GM12878 (cell line): ENCODE data around the gene RPL22L1. TPM values are rescaled to one million over a fixed set of nuclear protein-coding genes. Genes with fewer than 3 reads are reported as not detected.

Source experiments
- ATAC-seq: fragments of 200-7000 bp; cut with Tn5 transposase; 3 replicates; pipeline ENCODE4 v1.9.1; 2020; ENCODE audit warnings: mild to moderate bottlenecking, moderate library complexity
- BruUV-seq: library from RNA; stranded (reverse); fragments of 400-500 nt; replicated peaks from 2 replicates; lab custom pipeline; 2021; lab: Mats Ljungman, UMichigan
- CTCF ChIA-PET: fragments of 300-600 bp; sonication (Branson Sonifier 250); formaldehyde crosslinking; extraction: SDS; loops from one replicate; lab custom pipeline; 2021; ENCODE audit warnings: inconsistent platforms; lab: Yijun Ruan, JAX
- POLR2A ChIA-PET: fragments of 350-600 bp; formaldehyde crosslinking; extraction: SDS; loops from one replicate; lab custom pipeline; 2021; ENCODE audit warnings: inconsistent platforms; lab: Charles Lee
- RAD21 ChIA-PET: fragments of 300-600 bp; sonication (Branson Sonifier 250); formaldehyde crosslinking; loops from one replicate; lab custom pipeline; 2023; ENCODE audit warnings: antibody characterized with exemption; ENCODE audit not compliant: unreplicated experiment; lab: Charles Lee
- SMC1A ChIA-PET: fragments of 300-600 bp; sonication (Branson Sonifier 250); formaldehyde crosslinking; loops from one replicate; lab custom pipeline; 2023; ENCODE audit not compliant: unreplicated experiment, uncharacterized antibody; lab: Charles Lee
- DNase-seq: peaks from one replicate; pipeline ENCODE4 v3.0.0-alpha.2; 2011; ENCODE audit warnings: low read depth, low spot score
- FAIRE-seq: peaks from 3 replicates; lab custom pipeline; 2011; peaks lifted over from hg19 to GRCh38; lab: Jason Lieb, UNC
- H2AFZ ChIP-seq: 2 replicates; pipeline ENCODE4 v1.6.0; 2011; ENCODE audit warnings: low read depth, low read length, control low read depth; ENCODE audit not compliant: control insufficient read depth
- H3K27ac ChIP-seq: 2 replicates; pipeline ENCODE4 v1.5.1; 2011; ENCODE audit warnings: control low read depth; ENCODE audit not compliant: control insufficient read depth, insufficient read depth
- H3K27me3 ChIP-seq, 2 experiments: replicated peaks in 1 of 2; 2 replicates each; pipeline versions ENCODE4 v1.6.0 to v1.6.1; 2011; ENCODE audit warnings: low read length in 1 of 2; ENCODE audit not compliant: control insufficient read depth in 2 of 2, insufficient read depth in 2 of 2
- H3K36me3 ChIP-seq, 2 experiments: 2 replicates each; pipeline ENCODE4 v1.5.1; 2011; ENCODE audit warnings: low read length in 1 of 2; ENCODE audit not compliant: control insufficient read depth in 2 of 2, insufficient read depth in 2 of 2
- H3K4me1 ChIP-seq: 2 replicates; pipeline ENCODE4 v1.6.1; 2011; ENCODE audit warnings: mild to moderate bottlenecking, low read length, moderate library complexity, mixed read lengths; ENCODE audit not compliant: control insufficient read depth, insufficient read depth
- H3K4me2 ChIP-seq: 2 replicates; pipeline ENCODE4 v1.6.0; 2011; ENCODE audit warnings: control low read depth; ENCODE audit not compliant: control insufficient read depth, insufficient read depth
- H3K4me3 ChIP-seq: fragments of 200-600 bp; sonication (generic); 2 replicates; pipeline ENCODE4 v1.5.1; 2016
- H3K79me2 ChIP-seq: 2 replicates; pipeline ENCODE4 v1.6.0; 2011; ENCODE audit warnings: low read length; ENCODE audit not compliant: control insufficient read depth, insufficient read depth
- H3K9ac ChIP-seq: 2 replicates; pipeline ENCODE4 v1.8.0; 2011; ENCODE audit warnings: low read length, control low read depth, mixed read lengths; ENCODE audit not compliant: control insufficient read depth, insufficient read depth
- H3K9me3 ChIP-seq: replicated peaks from 3 replicates; pipeline ENCODE4 v1.5.1; 2011; ENCODE audit warnings: mild to moderate bottlenecking, low read length; ENCODE audit not compliant: control insufficient read depth, insufficient read depth
- H4K20me1 ChIP-seq: 2 replicates; pipeline ENCODE4 v1.6.0; 2011; ENCODE audit not compliant: control insufficient read depth, insufficient read depth
- CBX3 ChIP-seq: fragments of 200-600 bp; sonication (generic); IDR thresholded peaks from 2 replicates; pipeline ENCODE4 v1.6.1; 2016; ENCODE audit warnings: low read depth, borderline replicate concordance
- CBX5 ChIP-seq: sonication (generic); IDR thresholded peaks from 2 replicates; pipeline ENCODE4 v1.6.1; 2016; ENCODE audit warnings: low read depth, moderate library complexity, mild to moderate bottlenecking, inconsistent platforms
- EP300 ChIP-seq, 2 experiments: fragments of 150-350 bp in 1 of 2; IDR thresholded peaks; 2 replicates each; pipeline ENCODE4 v1.6.1; 2011 to 2012; ENCODE audit warnings: low read depth in 2 of 2, low read length in 2 of 2, borderline replicate concordance in 1 of 2, improper control_type of control experiment in 1 of 2, inconsistent platforms in 1 of 2; ENCODE audit not compliant: control insufficient read depth in 1 of 2
- KAT2A ChIP-seq: conservative IDR thresholded peaks from 2 replicates; pipeline ENCODE4 v1.6.1; 2011; ENCODE audit warnings: low read depth, low read length; ENCODE audit not compliant: control insufficient read depth
- NFYA ChIP-seq: IDR thresholded peaks from 2 replicates; pipeline ENCODE4 v1.6.1; 2011; ENCODE audit warnings: low read depth, mild to moderate bottlenecking, low read length, improper control_type of control experiment, borderline replicate concordance
- PBX3 ChIP-seq: IDR thresholded peaks from 2 replicates; pipeline ENCODE4 v1.6.1; 2011; ENCODE audit warnings: mild to moderate bottlenecking, low read depth, low read length, moderate library complexity; ENCODE audit not compliant: insufficient replicate concordance
- PRDM15 ChIP-seq: fragments of 450-650 bp; formaldehyde crosslinking; IDR thresholded peaks from 2 replicates; pipeline ENCODE4 v1.4.0; 2020; ENCODE audit warnings: mild to moderate bottlenecking, moderate library complexity
- RB1 ChIP-seq: fragments of 450-650 bp; formaldehyde crosslinking; IDR thresholded peaks from 2 replicates; pipeline ENCODE4 v1.6.1; 2017; ENCODE audit warnings: mild to moderate bottlenecking, borderline replicate concordance
- REST ChIP-seq: IDR thresholded peaks from 2 replicates; pipeline ENCODE4 v1.6.1; 2012; ENCODE audit warnings: mild to moderate bottlenecking, low read depth, low read length
- SMC3 ChIP-seq: IDR thresholded peaks from 2 replicates; pipeline ENCODE4 v1.6.1; 2011; ENCODE audit warnings: low read length, improper control_type of control experiment, borderline replicate concordance
- TCF3 ChIP-seq: IDR thresholded peaks from 2 replicates; pipeline ENCODE4 v1.6.1; 2012; ENCODE audit warnings: low read depth, mild to moderate bottlenecking, low read length, borderline replicate concordance; ENCODE audit not compliant: insufficient read depth
- ZNF24 ChIP-seq: fragments of 450-650 bp; IDR thresholded peaks from 2 replicates; pipeline ENCODE4 v1.6.1; 2017; ENCODE audit warnings: antibody characterized with exemption, mild to moderate bottlenecking
- ZZZ3 ChIP-seq: IDR thresholded peaks from 2 replicates; pipeline ENCODE4 v1.6.1; 2011; ENCODE audit warnings: low read depth; ENCODE audit not compliant: control insufficient read depth, insufficient read length
- WGBS: methylation state at CpG from one replicate; pipeline ENCODE4 v1.1.6; 2016; ENCODE audit warnings: low lambda C conversion rate; ENCODE audit not compliant: insufficient replicate concordance, insufficient coverage; ENCODE audit errors: missing lambda C conversion rate; 5-methylcytosine and 5-hydroxymethylcytosine counted together
- in situ Hi-C: fragments of 300-500 bp; cut with MboI; formaldehyde crosslinking; loops from 9 replicates; pipeline ENCODE4 v1.14.3; 2018; ENCODE audit warnings: mixed read lengths
- intact Hi-C: fragments of 100-400 bp; cut with micrococcal nuclease; formaldehyde crosslinking; loops from one replicate; pipeline ENCODE4 v1.14.2; 2022; ENCODE audit not compliant: unreplicated experiment
- polyA plus RNA-seq, 11 experiments: library from polyadenylated mRNA; depleted of rRNA in 4 of 11; unstranded in 6 of 11; stranded (reverse) in 5 of 11; fragments of >200 nt; fragmentation: Nextera tagmentation in 4 of 11; fragmentation: Illumina TruSeq in 1 of 11; extraction: Ambion mirVana in 4 of 11; extraction: Trizol in 1 of 11; gene quantifications; 1 replicate in 1 of 11; 2 replicates in 10 of 11; pipeline versions ENCODE4 v1.2.1 to v1.2.3, GENCODE V29; 2011 to 2016; ENCODE audit warnings: inconsistent platforms in 2 of 11, missing spikeins in 2 of 11, low read depth in 1 of 11
- total RNA-seq, 4 experiments: library from RNA; depleted of rRNA in 3 of 4; stranded (reverse); fragments of >200 nt in 3 of 4; fragmentation: Illumina TruSeq in 1 of 4; extraction: Trizol in 1 of 4; gene quantifications; 2 replicates each; pipeline versions ENCODE4 v1.2.1 to v1.2.3, GENCODE V29; 2013 to 2021

The RPL22L1 gene
- total and polyA plus RNA-seq, 10 of the 15 experiments (the other 5 are each of a cell fraction or from before 2014, with no cell fraction given) = 203 to 803 (median 422) TPM

GRCh38 chr3:170908235-170909116 lies 38.5 kb upstream of the RPL22L1 start, which contains the start of gene EIF5A2:
Gene EIF5A2, minus strand, starts transcription at chr3:170908637. Its CDS starts 831 bp downstream, at chr3:170907806.
- Histone ChIP-seq H3K4me3 (peak within 1 kb of the TSS; percentile 80), H3K9me3 (peaks cover 8% of the 10 kb centered on the region), H4K20me1 (no peaks in the 10 kb centered on the region), H3K27me3 (0 out of 4 replicates have a peak, but pooled peaks cover 0 to 3% of the 10 kb centered on the region in 2 experiments), H3K27ac (no peak within 1 kb of the TSS), H3K4me1 (no peaks in the 10 kb centered on the region; the same call in 1 of the 2 replicates), H3K9ac (peak within 1 kb of the TSS; percentile 59; the same call in 1 of the 2 replicates), H3K79me2 (no peaks in the 10 kb centered on the region), H2AFZ (peak within 1 kb of the TSS; percentile 87), H3K4me2 (peak within 1 kb of the TSS; percentile 93), H3K36me3 (no peaks in the 10 kb centered on the region)
- intact Hi-C loops = loop anchor here (5.0 kb wide), 1 partner anchor 36 kb away; the partner anchor contains the start of gene RPL22L1
- WGBS = 23% methylated on average over 71 of the region's 73 CpGs
- ChIA-PET SMC1A (no interaction called here), POLR2A (no interaction called here), CTCF (interaction anchor here (0.7 kb wide), 1 partner anchor 60 kb away, joined by 3 read pairs; no protein-coding TSS in a partner anchor), RAD21 (no interaction called here)
- DNase-seq = peak; percentile 33
- peak; percentile 95 for ATAC-seq
- FAIRE-seq = no peak
- BruUV-seq = no TSS peak
- in situ Hi-C loops = no loop called here
- no peak for TF ChIP-seq ZZZ3
- TF ChIP-seq ZNF24 = no peak
- no peak for TF ChIP-seq PBX3
- TF ChIP-seq KAT2A = no peak
- TF ChIP-seq SMC3 = no peak
- TF ChIP-seq NFYA = no peak
- peak; percentile 82; the same call in 1 of the 2 replicates for TF ChIP-seq CBX5
- no peak for TF ChIP-seq RB1
- no peak for TF ChIP-seq EP300 (IDR thresholded peaks at IDR 0.05; ENCODE audit: borderline replicate concordance in 1 of 2, control insufficient read depth in 1 of 2, low read depth in 2 of 2, low read length in 2 of 2)
- no peak for TF ChIP-seq TCF3
- TF ChIP-seq PRDM15 (CRISPR knock-in tag) = no peak
- no peak for TF ChIP-seq REST
- TF ChIP-seq CBX3 = no peak
